ENCODE measurements around the gene HNRNPLL.
A peak's percentile ranks its signal among the peaks of the same experiment; 100 is the strongest.

HNRNPLL gene

DNA sequence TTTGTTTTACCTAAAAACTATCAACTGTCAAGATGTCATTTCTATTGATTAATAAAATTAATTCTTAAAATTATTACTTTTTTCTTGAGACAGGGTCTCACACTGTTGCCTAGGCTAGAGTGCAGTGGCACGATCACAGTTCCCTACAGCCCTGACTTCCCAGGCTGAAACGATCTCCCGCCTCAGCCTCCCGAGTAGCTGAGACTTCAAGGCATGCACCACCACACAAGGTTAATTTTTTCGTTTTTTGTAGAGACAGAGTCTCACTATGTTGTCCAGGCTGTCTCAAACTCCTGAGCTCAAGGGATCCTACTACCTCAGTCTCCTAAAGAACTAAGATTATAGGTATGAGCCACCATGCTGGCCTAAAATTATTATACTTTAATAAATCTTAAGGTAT is 18.7 kb downstream of the HNRNPLL start:
- DNase-seq (ENCODE audit: low spot score): no peak
- in situ Hi-C loops (cut with MboI; ENCODE audit: low pct_unique_long_range_greater_than_20kb, low sequenced_read_pairs, unreplicated experiment): loop anchor here (10.0 kb wide), 1 partner anchor 151 kb away; no protein-coding TSS in a partner anchor
- no peak for TF ChIP-seq CTCF (IDR thresholded peaks at IDR 0.05; ENCODE audit: extremely low read depth, insufficient read depth, missing control alignments)

- in situ Hi-C loops (cut with MboI; ENCODE audit: low pct_unique_long_range_greater_than_20kb, low sequenced_read_pairs, unreplicated experiment): loop anchor here (10.0 kb wide), 1 partner anchor 151 kb away; no protein-coding TSS in a partner anchor
- DNase-seq (ENCODE audit: low spot score): no peak
Observed at GRCh38 chr2:38583524-38583923, 19.2 kb downstream of the HNRNPLL start.

GRCh38 chr2:38581193-38582147 is 21.3 kb downstream of the HNRNPLL start:
- peak; percentile 66 for TF ChIP-seq CTCF (IDR thresholded peaks at IDR 0.05; ENCODE audit: extremely low read depth, insufficient read depth, missing control alignments)
- peak; percentile 21 for DNase-seq (ENCODE audit: low spot score)
- in situ Hi-C loops (cut with MboI; ENCODE audit: low pct_unique_long_range_greater_than_20kb, low sequenced_read_pairs, unreplicated experiment): loop anchor here (10.0 kb wide), 1 partner anchor 153 kb away; no protein-coding TSS in a partner anchor

More at GRCh38 chr2:38583524-38583923, 19.2 kb downstream of the HNRNPLL start:
- no peak for TF ChIP-seq CTCF (IDR thresholded peaks at IDR 0.05; ENCODE audit: extremely low read depth, insufficient read depth, missing control alignments)

GRCh38 chr2:38580115-38580636 is 22.6 kb downstream of the HNRNPLL start:
- no peak for TF ChIP-seq CTCF (IDR thresholded peaks at IDR 0.05; ENCODE audit: extremely low read depth, insufficient read depth, missing control alignments)
- DNase-seq (ENCODE audit: low spot score): no peak
- in situ Hi-C loops (cut with MboI; ENCODE audit: low pct_unique_long_range_greater_than_20kb, low sequenced_read_pairs, unreplicated experiment): loop anchor here (10.0 kb wide), 1 partner anchor 155 kb away; no protein-coding TSS in a partner anchor

DNA sequence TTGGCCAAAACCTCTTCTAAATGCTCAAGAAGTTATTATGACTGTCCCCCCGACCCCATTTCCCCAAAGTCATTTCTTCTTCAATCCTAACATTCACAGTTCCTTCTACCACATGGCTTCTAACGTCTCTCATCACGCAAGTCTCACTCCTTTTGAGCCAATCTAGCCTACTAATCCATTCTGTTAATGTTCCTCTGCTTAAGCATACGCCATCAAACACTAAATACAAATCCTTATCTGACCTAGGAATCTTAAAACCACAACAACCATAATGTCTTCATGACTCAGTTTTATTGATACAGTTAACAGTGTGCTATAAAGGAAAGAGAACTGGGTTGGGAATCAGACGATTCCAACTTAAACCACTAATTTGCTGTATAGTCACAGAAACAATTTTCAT is 23.9 kb downstream of the HNRNPLL start:
- in situ Hi-C loops (cut with MboI; ENCODE audit: low pct_unique_long_range_greater_than_20kb, low sequenced_read_pairs, unreplicated experiment): no loop called here
- DNase-seq (ENCODE audit: low spot score): no peak
- no peak for TF ChIP-seq CTCF (IDR thresholded peaks at IDR 0.05; ENCODE audit: extremely low read depth, insufficient read depth, missing control alignments)

DNA sequence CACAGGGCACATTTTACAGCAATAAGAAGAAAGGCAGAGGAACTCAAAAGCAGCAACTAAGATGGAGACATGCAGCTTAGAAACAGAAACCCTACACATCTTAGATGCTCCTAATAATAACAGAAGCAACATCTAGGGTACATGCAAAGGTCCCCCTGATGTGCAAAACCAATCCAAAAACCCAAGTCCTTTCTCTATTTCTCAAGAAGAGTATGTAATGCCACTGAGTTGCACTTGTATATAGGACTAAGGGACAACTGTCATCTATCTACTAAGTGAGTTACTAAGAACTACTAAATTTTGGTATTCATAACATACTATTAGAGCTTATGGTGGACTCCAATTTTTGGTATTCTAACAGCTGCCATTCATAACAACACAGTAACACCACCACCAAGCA is 28.4 kb downstream of the HNRNPLL start:
- no peak for DNase-seq (ENCODE audit: low spot score)
- TF ChIP-seq CTCF (IDR thresholded peaks at IDR 0.05; ENCODE audit: extremely low read depth, insufficient read depth, missing control alignments): no peak
- in situ Hi-C loops (cut with MboI; ENCODE audit: low pct_unique_long_range_greater_than_20kb, low sequenced_read_pairs, unreplicated experiment): no loop called here

Data from GM13977 (cell line).